Thyroid gland (tissue), 4 donors: Measurements from ENCODE around the gene HGD.

Source experiments
- CTCF ChIP-seq, 6 experiments: fragments of 200-600 bp in 3 of 6; fragments of 450-650 bp in 3 of 6; sonication (generic) in 3 of 6; IDR thresholded peaks; one replicate each; pipeline ENCODE4 v1.5.1; 2016 to 2019; ENCODE audit warnings: antibody characterized with exemption in 6 of 6, mild to moderate bottlenecking in 2 of 6, inconsistent platforms in 1 of 6, moderate library complexity in 1 of 6
- POLR2A ChIP-seq, 2 donors: fragments of 450-650 bp; IDR thresholded peaks; one replicate each; pipeline ENCODE4 v1.6.1; 2017; ENCODE audit warnings: antibody characterized with exemption in 2 of 2, mild to moderate bottlenecking in 2 of 2, moderate library complexity in 1 of 2

- TF ChIP-seq CTCF (IDR thresholded peaks at IDR 0.05), result no peak
- TF ChIP-seq POLR2A (IDR thresholded peaks at IDR 0.05), result no peak
Measured at GRCh38 chr3:120648290-120648689, 33.7 kb downstream of the HGD start.
